ENCODE data around the gene ANXA9. TPM values are rescaled to one million over a fixed set of nuclear protein-coding genes. Genes with fewer than 3 reads are reported as not detected.

Gene ANXA9
- total RNA-seq, 1 experiment from 2014 or later = not detected

DNA sequence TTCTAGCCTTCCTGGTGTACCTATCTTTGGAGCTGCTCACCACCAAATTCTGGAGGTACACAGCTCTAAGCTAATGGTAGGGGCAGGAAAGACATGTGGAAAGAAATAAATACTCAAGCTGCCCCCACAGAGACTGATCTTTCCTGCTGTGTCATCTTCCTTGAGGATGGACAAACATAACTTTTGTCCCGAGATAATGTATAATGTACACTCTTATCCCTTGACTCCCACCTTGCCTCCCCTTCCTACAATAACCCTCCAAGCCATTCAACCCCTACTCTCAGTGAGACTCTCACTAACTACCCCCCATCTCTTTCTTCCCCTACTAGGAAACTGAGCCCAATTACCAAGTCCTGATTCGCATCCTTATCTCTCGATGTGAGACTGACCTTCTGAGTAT lies 12.2 kb downstream of the ANXA9 start:
- intact Hi-C loops (cut with micrococcal nuclease; ENCODE audit: unreplicated experiment) = loop anchor here (10.0 kb wide), 1 partner anchor 519 kb away; no protein-coding TSS in a partner anchor
- POLR2A ChIA-PET (ENCODE audit: low non-redundant PET) = no interaction called here
- Histone ChIP-seq H3K27ac (ENCODE audit: low read depth, low read length, poor library complexity, severe bottlenecking) (no peak overlapping the region), H3K36me3 (ENCODE audit: insufficient read depth, low read length, poor library complexity, severe bottlenecking) (peaks cover 2% of the 10 kb centered on the region), H3K27me3 (replicated peaks; ENCODE audit: insufficient read depth, low read depth, low read length, poor library complexity) (no peaks in the 10 kb centered on the region), H3K9me3 (ENCODE audit: low read depth, low read length, poor library complexity, severe bottlenecking) (no peaks in the 10 kb centered on the region), H3K4me1 (ENCODE audit: insufficient read depth, low read length, poor library complexity, severe bottlenecking) (no peaks in the 10 kb centered on the region), H3K4me3 (ENCODE audit: low read depth, low read length, poor library complexity, severe bottlenecking) (no peak overlapping the region)
- no peak for DNase-seq (ENCODE audit: low spot score)
- CTCF ChIA-PET = interaction anchor here (0.7 kb wide), 1 partner anchor 205 kb away, joined by 4 read pairs; no protein-coding TSS in a partner anchor
- TF ChIP-seq, protein P1, sequence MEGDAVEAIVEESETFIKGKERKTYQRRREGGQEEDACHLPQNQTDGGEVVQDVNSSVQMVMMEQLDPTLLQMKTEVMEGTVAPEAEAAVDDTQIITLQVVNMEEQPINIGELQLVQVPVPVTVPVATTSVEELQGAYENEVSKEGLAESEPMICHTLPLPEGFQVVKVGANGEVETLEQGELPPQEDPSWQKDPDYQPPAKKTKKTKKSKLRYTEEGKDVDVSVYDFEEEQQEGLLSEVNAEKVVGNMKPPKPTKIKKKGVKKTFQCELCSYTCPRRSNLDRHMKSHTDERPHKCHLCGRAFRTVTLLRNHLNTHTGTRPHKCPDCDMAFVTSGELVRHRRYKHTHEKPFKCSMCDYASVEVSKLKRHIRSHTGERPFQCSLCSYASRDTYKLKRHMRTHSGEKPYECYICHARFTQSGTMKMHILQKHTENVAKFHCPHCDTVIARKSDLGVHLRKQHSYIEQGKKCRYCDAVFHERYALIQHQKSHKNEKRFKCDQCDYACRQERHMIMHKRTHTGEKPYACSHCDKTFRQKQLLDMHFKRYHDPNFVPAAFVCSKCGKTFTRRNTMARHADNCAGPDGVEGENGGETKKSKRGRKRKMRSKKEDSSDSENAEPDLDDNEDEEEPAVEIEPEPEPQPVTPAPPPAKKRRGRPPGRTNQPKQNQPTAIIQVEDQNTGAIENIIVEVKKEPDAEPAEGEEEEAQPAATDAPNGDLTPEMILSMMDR (conservative IDR thresholded peaks at IDR 0.05; ENCODE audit: low read depth, low read length) = no peak
- no peak for TF ChIP-seq EZH2 (IDR thresholded peaks at IDR 0.05; ENCODE audit: borderline replicate concordance, low read depth, low read length, poor library complexity, severe bottlenecking)
- BruUV-seq (replicated peaks) = no TSS peak

DNA sequence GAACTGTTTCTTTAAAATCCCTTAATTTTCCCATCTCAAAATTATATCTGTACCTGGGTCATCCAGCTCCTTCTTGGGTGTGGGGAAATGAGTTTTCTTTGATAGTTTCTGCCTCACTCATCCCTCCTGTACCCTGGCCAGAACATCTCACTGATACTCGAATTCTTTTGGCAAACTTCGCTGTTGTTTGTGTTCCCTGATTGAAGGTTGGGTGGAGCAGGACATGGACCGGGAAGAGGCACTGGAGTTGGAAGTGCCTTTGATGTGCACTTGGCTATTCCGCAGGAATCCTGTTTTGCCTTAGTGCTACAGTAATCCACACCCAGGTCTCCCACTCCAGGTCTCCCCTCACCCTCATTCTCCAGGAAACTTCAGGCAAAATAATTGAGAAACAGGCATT lies 13.4 kb downstream of the ANXA9 start:
- intact Hi-C loops (cut with micrococcal nuclease; ENCODE audit: unreplicated experiment) = loop anchor here (5.0 to 10.0 kb wide), 2 partner anchors 521 to 738 kb away; partner anchors contain the start of gene CA14
- Histone ChIP-seq H3K27ac (ENCODE audit: low read depth, low read length, poor library complexity, severe bottlenecking) (no peak overlapping the region), H3K4me3 (ENCODE audit: low read depth, low read length, poor library complexity, severe bottlenecking) (no peak overlapping the region), H3K27me3 (replicated peaks; ENCODE audit: insufficient read depth, low read depth, low read length, poor library complexity) (no peaks in the 10 kb centered on the region), H3K4me1 (ENCODE audit: insufficient read depth, low read length, poor library complexity, severe bottlenecking) (no peaks in the 10 kb centered on the region), H3K36me3 (ENCODE audit: insufficient read depth, low read length, poor library complexity, severe bottlenecking) (peaks cover 2% of the 10 kb centered on the region), H3K9me3 (ENCODE audit: low read depth, low read length, poor library complexity, severe bottlenecking) (no peaks in the 10 kb centered on the region)
- POLR2A ChIA-PET (ENCODE audit: low non-redundant PET) = interaction anchor here (1.2 kb wide), 1 partner anchor 11 kb away, joined by 3 read pairs; the partner anchor contains the start of gene MINDY1
- no peak for DNase-seq (ENCODE audit: low spot score)
- no TSS peak for BruUV-seq (replicated peaks)
- CTCF ChIA-PET = interaction anchor here (0.6 to 3.3 kb wide), 4 partner anchors 10 to 773 kb away, joined by 3 to 26 read pairs (median 5); partner anchors contain the start of gene MINDY1
- TF ChIP-seq EZH2 (IDR thresholded peaks at IDR 0.05; ENCODE audit: borderline replicate concordance, low read depth, low read length, poor library complexity, severe bottlenecking) = no peak
- TF ChIP-seq, protein P1 (conservative IDR thresholded peaks at IDR 0.05; ENCODE audit: low read depth, low read length) = no peak

DNA sequence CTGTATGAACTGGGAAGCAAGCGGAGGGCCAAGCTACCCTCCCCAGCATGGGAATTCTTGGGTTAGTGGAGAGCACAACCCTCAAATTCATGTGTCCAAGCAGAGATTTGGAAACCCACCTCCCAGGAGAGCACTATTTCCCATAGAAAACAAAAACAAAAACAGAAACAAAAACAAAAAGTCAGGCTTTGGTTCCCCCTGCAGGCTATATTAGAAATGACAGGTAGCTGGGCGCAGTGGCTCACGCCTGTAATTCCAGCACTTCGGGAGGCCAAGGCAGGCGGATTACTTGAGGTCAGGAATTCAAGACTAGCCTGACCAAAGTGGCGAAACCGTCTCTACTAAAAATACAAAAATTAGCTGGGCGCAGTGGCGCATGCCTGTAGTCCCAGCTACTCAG lies 13.8 kb downstream of the ANXA9 start:
- ChIA-PET POLR2A (ENCODE audit: low non-redundant PET) (interaction anchor here (1.2 kb wide), 1 partner anchor 11 kb away, joined by 3 read pairs; the partner anchor contains the start of gene MINDY1), CTCF (interaction anchor here (0.6 to 3.3 kb wide), 6 partner anchors 10 to 773 kb away, joined by 3 to 26 read pairs (median 4); partner anchors contain the start of genes ANXA9 and MINDY1)
- Histone ChIP-seq H3K27ac (ENCODE audit: low read depth, low read length, poor library complexity, severe bottlenecking) (no peak overlapping the region), H3K4me1 (ENCODE audit: insufficient read depth, low read length, poor library complexity, severe bottlenecking) (no peaks in the 10 kb centered on the region), H3K4me3 (ENCODE audit: low read depth, low read length, poor library complexity, severe bottlenecking) (no peak overlapping the region), H3K36me3 (ENCODE audit: insufficient read depth, low read length, poor library complexity, severe bottlenecking) (peaks cover 2% of the 10 kb centered on the region), H3K9me3 (ENCODE audit: low read depth, low read length, poor library complexity, severe bottlenecking) (no peaks in the 10 kb centered on the region), H3K27me3 (replicated peaks; ENCODE audit: insufficient read depth, low read depth, low read length, poor library complexity) (no peaks in the 10 kb centered on the region)
- TF ChIP-seq EZH2 (IDR thresholded peaks at IDR 0.05; ENCODE audit: borderline replicate concordance, low read depth, low read length, poor library complexity, severe bottlenecking) = no peak
- TF ChIP-seq, protein P1 (conservative IDR thresholded peaks at IDR 0.05; ENCODE audit: low read depth, low read length) = peak; percentile 75
- no TSS peak for BruUV-seq (replicated peaks)
- intact Hi-C loops (cut with micrococcal nuclease; ENCODE audit: unreplicated experiment) = loop anchor here (5.0 to 10.0 kb wide), 2 partner anchors 521 to 739 kb away; partner anchors contain the start of gene CA14
- peak; percentile 31 for DNase-seq (ENCODE audit: low spot score)

Data from A673 (cell line).